Right atrium auricular region (tissue), 2 donors: ENCODE results near the gene SLC2A5. TPM values are rescaled to one million over a fixed set of nuclear protein-coding genes. Genes with fewer than 3 reads are reported as not detected.

Source experiments
- DNase-seq: peaks from one replicate; pipeline ENCODE4 v3.0.0-alpha.2; 2019; ENCODE audit warnings: low spot score
- H3K27ac ChIP-seq, 2 donors: fragments of 200-600 bp; sonication (generic); 1 replicate in 1 of 2; 2 replicates in 1 of 2; pipeline ENCODE4 v1.5.1; 2016 to 2019
- H3K27me3 ChIP-seq, 2 donors: fragments of 200-600 bp; sonication (generic); one replicate each; pipeline versions ENCODE4 v1.5.1 to v1.6.0; 2017 to 2019
- H3K36me3 ChIP-seq: fragments of 200-600 bp; sonication (generic); one replicate; pipeline ENCODE4 v1.5.1; 2016
- H3K4me1 ChIP-seq, 2 donors: fragments of 200-600 bp; sonication (generic); one replicate each; pipeline versions ENCODE4 v1.5.1 to v1.6.0; 2017 to 2019
- H3K4me3 ChIP-seq, 2 donors: fragments of 200-600 bp; sonication (generic); 1 replicate in 1 of 2; 2 replicates in 1 of 2; pipeline ENCODE4 v1.5.1; 2017 to 2019; ENCODE audit warnings: mild to moderate bottlenecking in 1 of 2, moderate library complexity in 1 of 2
- H3K9me3 ChIP-seq, 2 donors: fragments of 200-600 bp; sonication (generic); one replicate each; pipeline ENCODE4 v1.5.1; 2019
- CTCF ChIP-seq, 2 donors: fragments of 200-600 bp; sonication (generic); IDR thresholded peaks; one replicate each; pipeline ENCODE4 v1.5.1; 2019; ENCODE audit warnings: antibody characterized with exemption in 2 of 2
- total RNA-seq, 2 donors: library from RNA; depleted of rRNA; stranded (reverse); fragments of >200 nt; gene quantifications; one replicate each; pipeline ENCODE4 v1.1.0, GENCODE V29; 2016

SLC2A5 gene
- total RNA-seq, 2 donors from 2014 or later: 0.26 to 0.94 TPM

DNA sequence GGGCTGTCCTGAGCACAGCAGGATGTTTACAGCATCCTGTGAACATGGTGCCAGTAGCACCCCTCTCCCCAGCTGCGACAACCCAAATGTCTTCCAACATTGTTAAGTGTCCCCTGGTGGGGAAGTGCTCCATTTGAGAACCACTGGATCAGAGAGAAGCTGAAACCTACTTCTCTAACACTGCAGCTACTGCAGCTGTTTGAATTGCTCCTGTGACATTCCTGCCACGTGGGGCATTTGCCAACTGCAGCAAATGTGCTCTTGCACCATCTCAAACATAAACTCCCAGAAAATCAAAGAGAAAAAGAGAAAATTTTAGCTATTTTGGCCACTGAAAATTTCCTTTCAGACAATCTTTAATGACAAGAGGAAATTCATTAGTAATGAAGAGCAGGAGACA is 11.0 kb downstream of the SLC2A5 start:
- no peaks in the 10 kb centered on the region for H3K27me3 ChIP-seq
- H3K4me1 ChIP-seq: no peaks in the 10 kb centered on the region
- H3K9me3 ChIP-seq: no peaks in the 10 kb centered on the region
- H3K4me3 ChIP-seq: no peak overlapping the region
- H3K36me3 ChIP-seq: no peaks in the 10 kb centered on the region
- DNase-seq: no peak
- no peak overlapping the region for H3K27ac ChIP-seq
- TF ChIP-seq CTCF (IDR thresholded peaks at IDR 0.05): no peak

DNA sequence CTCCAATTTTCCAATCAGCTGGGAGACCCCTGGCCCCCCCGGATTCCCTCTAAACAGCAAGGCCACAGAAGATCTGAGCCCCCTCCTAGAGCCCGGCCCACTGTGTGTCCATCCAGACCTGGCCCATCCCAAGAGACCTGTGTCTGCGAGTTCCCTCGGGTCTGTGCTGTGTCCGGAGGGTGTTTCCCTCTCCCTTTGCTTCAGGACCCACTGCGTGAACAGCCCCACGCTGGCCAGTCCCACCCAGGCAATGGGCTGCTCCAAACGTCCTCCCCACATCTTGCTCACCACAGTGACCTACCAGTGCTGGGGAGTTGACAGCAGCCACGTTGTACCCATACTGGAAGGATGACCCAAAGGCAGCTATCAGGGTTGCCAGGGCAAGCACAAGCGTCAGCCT is 11.6 kb downstream of the SLC2A5 start:
- Histone ChIP-seq H3K4me3 (no peak overlapping the region), H3K36me3 (no peaks in the 10 kb centered on the region), H3K27ac (no peak overlapping the region), H3K4me1 (no peaks in the 10 kb centered on the region), H3K9me3 (no peaks in the 10 kb centered on the region), H3K27me3 (no peaks in the 10 kb centered on the region)
- TF ChIP-seq CTCF (IDR thresholded peaks at IDR 0.05): no peak
- DNase-seq: no peak

DNA sequence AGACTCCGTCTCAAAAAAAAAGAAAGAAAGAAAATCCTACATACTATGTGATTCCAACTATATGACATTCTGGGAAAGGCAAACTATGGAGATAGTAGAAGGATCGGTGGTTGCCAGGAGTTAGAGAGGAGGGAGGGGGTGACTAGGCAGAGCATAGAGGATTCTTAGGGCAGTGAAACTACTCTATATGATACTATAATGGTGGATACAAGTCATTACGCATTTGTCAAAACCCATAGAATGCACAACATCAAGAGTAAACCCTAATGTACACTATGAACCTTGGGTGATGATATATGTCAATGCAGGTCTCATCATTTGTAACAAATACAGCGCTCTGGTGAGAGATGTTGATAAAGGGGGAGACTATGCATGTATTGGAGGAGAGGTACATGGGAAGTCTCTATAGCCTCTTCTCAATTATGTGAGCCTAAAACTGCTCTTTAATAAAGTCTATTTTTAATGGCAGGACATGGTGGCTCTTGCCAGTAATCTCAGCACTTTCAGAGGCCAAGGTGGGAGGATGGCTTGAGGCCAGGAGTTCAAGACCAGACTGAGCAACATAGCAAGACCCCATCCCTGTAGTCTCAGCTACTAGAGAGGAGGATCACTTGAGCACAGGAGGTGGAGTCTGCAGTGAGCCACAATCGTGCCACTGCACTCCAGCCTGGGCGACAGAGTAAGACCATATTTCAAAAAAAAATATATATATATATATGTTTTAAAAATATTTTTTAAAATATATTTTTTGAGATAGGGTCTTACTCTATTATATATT is 17.0 kb downstream of the SLC2A5 start:
- Histone ChIP-seq H3K4me1 (no peaks in the 10 kb centered on the region), H3K4me3 (no peak overlapping the region), H3K27me3 (no peaks in the 10 kb centered on the region), H3K36me3 (no peaks in the 10 kb centered on the region), H3K9me3 (no peaks in the 10 kb centered on the region), H3K27ac (no peak overlapping the region)
- no peak for TF ChIP-seq CTCF (IDR thresholded peaks at IDR 0.05)
- no peak for DNase-seq

- Histone ChIP-seq H3K27me3 (no peaks in the 10 kb centered on the region), H3K9me3 (no peaks in the 10 kb centered on the region), H3K4me3 (no peak overlapping the region), H3K36me3 (no peaks in the 10 kb centered on the region), H3K4me1 (no peaks in the 10 kb centered on the region), H3K27ac (no peak overlapping the region)
- no peak for TF ChIP-seq CTCF (IDR thresholded peaks at IDR 0.05)
- DNase-seq: no peak
Observed at GRCh38 chr1:9051379-9051778, 18.1 kb downstream of the SLC2A5 start.

- DNase-seq: no peak
- TF ChIP-seq CTCF (IDR thresholded peaks at IDR 0.05): no peak
- H3K4me1 ChIP-seq: no peaks in the 10 kb centered on the region
- H3K4me3 ChIP-seq: no peak overlapping the region
- H3K36me3 ChIP-seq: no peaks in the 10 kb centered on the region
- no peaks in the 10 kb centered on the region for H3K9me3 ChIP-seq
- H3K27ac ChIP-seq: no peak overlapping the region
- no peaks in the 10 kb centered on the region for H3K27me3 ChIP-seq
Observed at GRCh38 chr1:9050803-9051202, 18.6 kb downstream of the SLC2A5 start.

GRCh38 chr1:9048551-9048950 is 20.9 kb downstream of the SLC2A5 start:
- DNase-seq: no peak
- Histone ChIP-seq H3K27ac (no peak overlapping the region), H3K36me3 (no peaks in the 10 kb centered on the region), H3K9me3 (no peaks in the 10 kb centered on the region), H3K4me3 (no peak overlapping the region), H3K4me1 (no peaks in the 10 kb centered on the region), H3K27me3 (no peaks in the 10 kb centered on the region)
- no peak for TF ChIP-seq CTCF (IDR thresholded peaks at IDR 0.05)
